Calu3 (cell line): Measurements from ENCODE around the gene VPS26C. TPM values are rescaled to one million over a fixed set of nuclear protein-coding genes. Genes with fewer than 3 reads are reported as not detected.

Experiments
- BruUV-seq: library from RNA; stranded (reverse); fragments of 400-500 nt; replicated peaks from 2 replicates; lab custom pipeline; 2021; lab: Mats Ljungman, UMichigan
- CTCF ChIA-PET: fragments of 300-600 bp; sonication (Branson Sonifier 250); formaldehyde crosslinking; loops from one replicate; lab custom pipeline; 2022; ENCODE audit warnings: antibody characterized with exemption; lab: Charles Lee
- DNase-seq: peaks from one replicate; pipeline ENCODE4 v3.0.0; 2022
- H3K27ac Mint-ChIP-seq: one replicate; pipeline ENCODE4 v1.8.0; 2022; ENCODE audit warnings: mixed read lengths; ENCODE audit not compliant: unreplicated experiment
- H3K27me3 Mint-ChIP-seq: one replicate; pipeline ENCODE4 v1.8.0; 2022; ENCODE audit warnings: mixed read lengths; ENCODE audit not compliant: unreplicated experiment
- H3K36me3 Mint-ChIP-seq: one replicate; pipeline ENCODE4 v1.8.0; 2022; ENCODE audit warnings: mild to moderate bottlenecking, moderate library complexity, mixed read lengths; ENCODE audit not compliant: insufficient read depth, unreplicated experiment
- H3K4me1 Mint-ChIP-seq: one replicate; pipeline ENCODE4 v1.8.0; 2022; ENCODE audit warnings: mild to moderate bottlenecking, low read depth, mixed read lengths; ENCODE audit not compliant: unreplicated experiment
- H3K4me3 Mint-ChIP-seq: one replicate; pipeline ENCODE4 v1.8.0; 2022; ENCODE audit warnings: mild to moderate bottlenecking, low read depth, moderate library complexity, mixed read lengths; ENCODE audit not compliant: unreplicated experiment
- H3K9me3 Mint-ChIP-seq: one replicate; pipeline ENCODE4 v1.8.0; 2022; ENCODE audit warnings: low read depth, mixed read lengths; ENCODE audit not compliant: unreplicated experiment
- CTCF ChIP-seq: fragments of 200-600 bp; IDR thresholded peaks from one replicate; pipeline ENCODE4 v1.8.0; 2022; ENCODE audit warnings: antibody characterized with exemption; ENCODE audit not compliant: unreplicated experiment
- intact Hi-C: fragments of 100-400 bp; cut with micrococcal nuclease; formaldehyde crosslinking; loops from one replicate; pipeline ENCODE4 v1.10.0; 2022; ENCODE audit not compliant: unreplicated experiment
- total RNA-seq: library from RNA; stranded (reverse); gene quantifications from 2 replicates; pipeline ENCODE4 v1.2.3, GENCODE V29; 2022

The VPS26C gene
- total RNA-seq, 1 experiment from 2014 or later = 32.3 TPM

DNA sequence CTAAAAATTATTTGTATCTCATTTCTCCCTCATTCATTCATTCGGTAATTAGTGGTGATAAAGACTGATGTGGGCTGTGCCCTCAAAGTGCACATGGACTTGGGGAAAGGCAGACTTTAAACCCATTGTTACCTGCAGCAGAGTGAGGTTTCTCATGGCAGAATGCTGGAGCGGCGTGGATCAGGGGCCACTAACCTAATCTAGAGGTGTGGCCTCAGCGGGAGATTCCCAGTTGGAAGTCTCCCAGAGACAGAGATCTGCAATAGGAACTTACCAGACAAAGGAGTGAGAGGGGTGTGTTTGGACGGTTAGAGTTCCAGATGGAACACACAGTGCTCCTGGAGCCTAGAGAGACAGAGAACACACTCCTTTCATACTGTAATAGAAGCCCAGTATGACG, 73.5 kb downstream of the VPS26C start:
- CTCF ChIA-PET = no interaction called here
- peaks cover 25% of the 10 kb centered on the region for H3K36me3 Mint-ChIP-seq
- intact Hi-C loops = no loop called here
- H3K4me3 Mint-ChIP-seq = no peak overlapping the region
- H3K27ac Mint-ChIP-seq = no peak overlapping the region
- H3K27me3 Mint-ChIP-seq = no peaks in the 10 kb centered on the region
- no TSS peak for BruUV-seq
- no peak for DNase-seq
- H3K4me1 Mint-ChIP-seq = peaks cover 8% of the 10 kb centered on the region
- no peaks in the 10 kb centered on the region for H3K9me3 Mint-ChIP-seq
- TF ChIP-seq CTCF = no peak

DNA sequence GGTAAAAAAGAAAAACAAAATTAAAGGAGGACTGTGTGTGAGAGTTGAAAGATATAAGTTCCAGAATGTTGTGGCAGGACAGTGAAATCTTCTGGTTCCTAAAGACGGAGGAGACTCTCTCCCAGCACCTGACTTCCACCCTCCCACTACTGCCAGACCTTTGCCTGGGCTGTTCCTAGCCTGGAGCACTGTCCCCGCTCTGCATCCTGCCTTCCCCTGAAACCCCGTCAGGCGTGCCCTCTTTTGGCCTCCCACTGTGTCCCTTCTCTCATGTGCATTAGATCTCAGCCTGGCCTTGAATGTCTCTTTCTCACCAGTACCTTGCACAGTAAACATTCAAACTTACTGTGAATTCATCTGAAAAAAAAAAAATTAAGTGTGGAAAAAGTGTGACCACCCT, 74.1 kb downstream of the VPS26C start:
- H3K4me1 Mint-ChIP-seq = peaks cover 8% of the 10 kb centered on the region
- CTCF ChIA-PET = no interaction called here
- DNase-seq = no peak
- intact Hi-C loops = no loop called here
- H3K9me3 Mint-ChIP-seq = no peaks in the 10 kb centered on the region
- no peak overlapping the region for H3K4me3 Mint-ChIP-seq
- H3K36me3 Mint-ChIP-seq = peaks cover 30% of the 10 kb centered on the region
- no peak for TF ChIP-seq CTCF
- no TSS peak for BruUV-seq
- H3K27ac Mint-ChIP-seq = no peak overlapping the region
- H3K27me3 Mint-ChIP-seq = no peaks in the 10 kb centered on the region

DNA sequence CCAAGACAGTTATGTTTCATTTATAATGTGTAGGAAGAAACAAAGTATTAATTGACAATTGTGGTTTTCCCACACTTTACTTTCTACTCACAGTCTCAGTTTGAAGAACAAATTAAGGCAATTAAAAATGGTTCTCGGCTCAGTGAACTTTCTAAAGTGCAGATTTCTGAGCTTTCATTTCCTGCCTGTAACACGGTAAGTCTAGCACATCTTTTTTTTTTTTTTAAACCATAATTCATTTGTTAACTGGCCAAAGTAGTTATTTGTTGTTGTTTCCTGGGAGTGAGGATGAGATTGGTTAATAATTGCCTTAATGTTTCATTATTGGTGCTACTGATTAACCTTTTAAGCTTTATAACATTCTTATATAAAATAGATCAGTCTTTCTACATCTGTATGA, 75.1 kb downstream of the VPS26C start:
- peaks cover 30% of the 10 kb centered on the region for H3K36me3 Mint-ChIP-seq

DNA sequence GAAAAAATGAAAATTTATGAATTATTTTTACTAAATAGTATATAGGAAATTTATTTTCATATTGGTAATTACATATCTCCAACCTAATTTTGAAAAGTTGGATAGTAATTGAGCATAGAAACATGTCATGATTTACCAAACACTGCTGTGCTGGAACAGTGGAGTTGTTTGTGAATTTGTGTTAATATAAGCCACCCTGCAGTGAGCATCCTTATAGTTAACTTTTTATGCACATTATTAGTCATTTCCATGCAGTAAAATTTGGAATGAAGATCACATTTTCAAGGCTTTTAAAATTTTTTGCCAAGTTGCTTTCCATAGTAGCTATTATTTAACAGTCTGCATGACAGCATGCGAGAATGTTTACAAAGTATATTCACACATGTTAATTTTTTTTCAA, 78.3 kb downstream of the VPS26C start:
- peaks cover 25% of the 10 kb centered on the region for H3K36me3 Mint-ChIP-seq
- H3K4me1 Mint-ChIP-seq = no peaks in the 10 kb centered on the region
- CTCF ChIA-PET = no interaction called here
- intact Hi-C loops = no loop called here
- no TSS peak for BruUV-seq
- no peak for TF ChIP-seq CTCF
- no peaks in the 10 kb centered on the region for H3K9me3 Mint-ChIP-seq
- DNase-seq = no peak
- no peak overlapping the region for H3K4me3 Mint-ChIP-seq
- no peaks in the 10 kb centered on the region for H3K27me3 Mint-ChIP-seq
- no peak overlapping the region for H3K27ac Mint-ChIP-seq

More for the DNA sequence above, 75.1 kb downstream of the VPS26C start:
- CTCF ChIA-PET = interaction anchor here (0.7 kb wide), 1 partner anchor 432 kb away, joined by 3 read pairs; no protein-coding TSS in a partner anchor
- Mint-ChIP-seq H3K9me3 (no peaks in the 10 kb centered on the region), H3K4me3 (no peak overlapping the region), H3K27ac (no peak overlapping the region), H3K4me1 (peaks cover 8% of the 10 kb centered on the region), H3K27me3 (no peaks in the 10 kb centered on the region)
- intact Hi-C loops = no loop called here
- TF ChIP-seq CTCF = no peak
- DNase-seq = no peak
- BruUV-seq = no TSS peak
